Measurements from ENCODE around the gene GSTM3. TPM values are rescaled to one million over a fixed set of nuclear protein-coding genes. Genes with fewer than 3 reads are reported as not detected.

Gene GSTM3
- total RNA-seq, 1 experiment from 2014 or later, result 223 TPM

Other genes with a start within 250 kb of the GSTM3 start
- gene CYB561D1, start 246.9 kb downstream of the GSTM3 start, total RNA-seq (2014; rRNA removed; shearing (Covaris generic)), result 3.5 and 5.5 TPM in 2 replicates
- gene AMIGO1, start 231.3 kb downstream of the GSTM3 start, total RNA-seq (2014; rRNA removed; shearing (Covaris generic)), result 0.41 and 0.55 TPM in 2 replicates
- gene GPR61, start 201.2 kb downstream of the GSTM3 start, total RNA-seq (2014; rRNA removed; shearing (Covaris generic)), result 0.34 TPM in 1 of 2 replicates, not detected in the other
- 13.1 and 17.9 TPM in 2 replicates for gene GNAI3, start 192.4 kb downstream of the GSTM3 start, total RNA-seq (2014; rRNA removed; shearing (Covaris generic))
- 0.16 TPM in 1 of 2 replicates, not detected in the other for gene GNAT2, start 121.4 kb downstream of the GSTM3 start, total RNA-seq (2014; rRNA removed; shearing (Covaris generic))
- 47.6 and 49.2 TPM in 2 replicates for gene AMPD2, start 121.2 kb downstream of the GSTM3 start, total RNA-seq (2014; rRNA removed; shearing (Covaris generic))
- gene GSTM4, start 84.9 kb downstream of the GSTM3 start, total RNA-seq (2014; rRNA removed; shearing (Covaris generic)), result 18.8 and 26.7 TPM in 2 replicates
- 4.1 and 19.3 TPM in 2 replicates for gene GSTM2, start 73.0 kb downstream of the GSTM3 start, total RNA-seq (2014; rRNA removed; shearing (Covaris generic))
- gene GSTM1, start 53.2 kb downstream of the GSTM3 start, total RNA-seq (2014; rRNA removed; shearing (Covaris generic)), result 19.0 and 26.8 TPM in 2 replicates
- not detected in 2 replicates for gene GSTM5, start 28.8 kb downstream of the GSTM3 start, total RNA-seq (2014; rRNA removed; shearing (Covaris generic))
- not detected in 2 replicates for gene EPS8L3, start 22.9 kb upstream of the GSTM3 start, total RNA-seq (2014; rRNA removed; shearing (Covaris generic))
- 43.8 and 68.9 TPM in 2 replicates for gene CSF1, start 169.8 kb upstream of the GSTM3 start, total RNA-seq (2014; rRNA removed; shearing (Covaris generic))
- gene AHCYL1, start 243.7 kb upstream of the GSTM3 start, total RNA-seq (2014; rRNA removed; shearing (Covaris generic)), result 28.9 and 44.9 TPM in 2 replicates